ENCODE results near the gene NPLOC4. TPM values are rescaled to one million over a fixed set of nuclear protein-coding genes. Genes with fewer than 3 reads are reported as not detected.

Gene NPLOC4
- total and polyA plus RNA-seq, 4 donors = 30.1 to 98.0 (median 51.3) TPM

DNA sequence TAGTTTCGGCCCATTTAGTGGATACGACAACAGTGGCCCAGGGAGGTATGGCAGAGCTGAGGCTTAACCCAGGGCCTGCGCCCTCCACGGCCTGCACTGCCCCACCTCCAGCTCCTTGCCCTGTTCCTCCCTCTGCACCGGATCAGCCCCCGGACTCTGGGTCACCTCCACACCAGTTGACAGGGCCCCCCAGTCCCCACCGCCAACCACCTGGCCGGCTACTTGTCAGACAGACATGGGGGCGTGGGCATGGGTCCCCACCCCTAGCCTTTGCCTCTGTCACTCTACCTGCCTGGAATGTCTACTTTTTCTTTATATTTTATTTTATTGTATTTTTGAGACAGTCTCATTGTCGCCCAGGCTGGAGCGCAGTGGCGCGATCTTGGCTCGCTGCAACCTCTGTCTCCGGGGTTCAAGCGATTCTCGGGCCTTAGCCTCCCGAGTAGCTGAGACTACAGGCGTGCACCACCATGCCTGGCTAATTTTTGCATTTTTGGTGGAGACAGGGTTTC lies 121.3 kb downstream of the NPLOC4 start:
- H3K4me1 ChIP-seq (ENCODE audit: control insufficient read depth in 5 of 5, insufficient read depth in 5 of 5, low read length in 5 of 5) = peaks cover 0 to 45% (median 22%) of the 10 kb centered on the region in 5 donors
- no peak for DNase-seq
- peak overlapping the region; percentile 99 for H3K27ac ChIP-seq (ENCODE audit: low read depth in 1 of 2, low read length in 1 of 2)

DNA sequence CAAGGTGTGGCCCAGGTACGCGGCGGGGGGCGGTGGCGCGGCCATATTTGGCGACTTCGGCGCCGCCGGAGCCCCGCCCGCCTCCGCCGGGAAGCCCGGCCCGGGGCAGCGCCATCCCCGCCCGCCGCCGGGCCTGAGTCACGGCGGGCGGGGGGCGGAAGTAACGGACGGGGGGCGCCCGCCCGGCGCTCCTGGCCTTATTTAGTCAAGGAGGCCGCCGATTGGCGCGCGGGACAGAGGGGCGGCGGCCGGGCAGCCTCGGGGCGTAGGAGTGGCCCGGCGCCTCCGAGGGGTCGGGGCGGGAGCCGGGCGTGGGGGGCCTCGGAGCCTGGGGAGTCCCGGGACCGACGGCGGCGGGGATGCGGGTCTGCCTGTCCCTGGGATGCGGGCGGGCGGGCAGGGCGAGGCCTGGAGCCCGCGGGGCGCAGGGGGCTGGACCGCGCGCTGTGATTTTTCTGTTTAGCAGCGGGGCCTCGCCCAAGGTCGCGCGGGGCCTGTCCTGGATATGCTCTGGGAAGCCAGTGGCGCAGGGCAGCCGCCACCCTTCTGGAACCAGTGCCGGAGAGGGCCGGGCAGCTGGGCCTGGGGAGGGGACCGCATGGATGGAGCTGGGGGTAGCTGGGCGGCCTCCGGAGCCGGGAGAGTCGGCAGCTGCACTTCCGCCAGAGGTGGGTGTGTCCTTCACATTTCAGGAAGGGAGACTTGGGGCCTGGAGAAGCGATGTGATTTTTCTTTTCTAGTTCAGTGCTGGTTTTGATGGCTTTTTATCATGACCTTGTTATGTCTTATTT lies 122.0 kb downstream of the NPLOC4 start:
- Histone ChIP-seq H3K36me3 (ENCODE audit: control insufficient read depth in 4 of 4, insufficient read depth in 4 of 4, low read length in 4 of 4) (peaks cover 13 to 24% (median 20%) of the 10 kb centered on the region in 4 donors), H3K9ac (ENCODE audit: insufficient read depth in 1 of 2, low read length in 2 of 2) (peak overlapping the region in 1 of 2 donors; percentile 37), H3K27me3 (ENCODE audit: control insufficient read depth in 3 of 3, insufficient read depth in 3 of 3, low read length in 2 of 3) (peaks cover 0 to 3% (median 0%) of the 10 kb centered on the region in 3 donors), H3K9me3 (ENCODE audit: control insufficient read depth in 4 of 4, insufficient read depth in 3 of 4, low read length in 3 of 4) (peaks cover 0 to 5% (median 0%) of the 10 kb centered on the region in 4 donors), H3K4me1 (ENCODE audit: control insufficient read depth in 5 of 5, insufficient read depth in 5 of 5, low read length in 5 of 5) (peaks cover 0 to 44% (median 22%) of the 10 kb centered on the region in 5 donors), H3K27ac (ENCODE audit: low read depth in 1 of 2, low read length in 1 of 2) (peak overlapping the region; percentile 99), H3K4me3 (peak overlapping the region; percentile 73)
- DNase-seq (peak; percentile 79 to 89 (median 79)), ATAC-seq (ENCODE audit: insufficient read depth, low FRiP score) (peak; percentile 47)
- 1% methylated on average over 44 to 82 of the region's 82 CpGs for WGBS, 2 donors
- TF ChIP-seq CTCF (IDR thresholded peaks at IDR 0.05; ENCODE audit: control extremely low read depth, extremely low read depth) = no peak

More for the DNA sequence above, 121.3 kb downstream of the NPLOC4 start:
- Histone ChIP-seq H3K27me3 (ENCODE audit: control insufficient read depth in 3 of 3, insufficient read depth in 3 of 3, low read length in 2 of 3) (peaks cover 0 to 7% (median 4%) of the 10 kb centered on the region in 3 donors), H3K9ac (ENCODE audit: insufficient read depth in 1 of 2, low read length in 2 of 2) (peak overlapping the region in 1 of 2 donors; percentile 37), H3K36me3 (ENCODE audit: control insufficient read depth in 4 of 4, insufficient read depth in 4 of 4, low read length in 4 of 4) (peaks cover 6 to 18% (median 13%) of the 10 kb centered on the region in 4 donors), H3K4me3 (peak overlapping the region; percentile 73), H3K9me3 (ENCODE audit: control insufficient read depth in 4 of 4, insufficient read depth in 3 of 4, low read length in 3 of 4) (peaks cover 0 to 4% (median 0%) of the 10 kb centered on the region in 4 donors)
- TF ChIP-seq CTCF (IDR thresholded peaks at IDR 0.05; ENCODE audit: control extremely low read depth, extremely low read depth) = no peak
- ATAC-seq (ENCODE audit: insufficient read depth, low FRiP score) = no peak
- 54 to 64% methylated on average over 19 of the region's 19 CpGs for WGBS, 2 donors

GRCh38 chr17:81514489-81514738 lies 122.5 kb downstream of the NPLOC4 start:
- Histone ChIP-seq H3K9ac (ENCODE audit: insufficient read depth in 1 of 2, low read length in 2 of 2) (peak overlapping the region; percentile 55 to 86), H3K27me3 (ENCODE audit: control insufficient read depth in 3 of 3, insufficient read depth in 3 of 3, low read length in 2 of 3) (no peaks in the 10 kb centered on the region), H3K27ac (ENCODE audit: low read depth in 1 of 2, low read length in 1 of 2) (peak overlapping the region; percentile 99), H3K9me3 (ENCODE audit: control insufficient read depth in 4 of 4, insufficient read depth in 3 of 4, low read length in 3 of 4) (peaks cover 0 to 5% (median 0%) of the 10 kb centered on the region in 4 donors), H3K36me3 (ENCODE audit: control insufficient read depth in 4 of 4, insufficient read depth in 4 of 4, low read length in 4 of 4) (peaks cover 18 to 29% (median 24%) of the 10 kb centered on the region in 4 donors), H3K4me3 (peak overlapping the region; percentile 73), H3K4me1 (ENCODE audit: control insufficient read depth in 5 of 5, insufficient read depth in 5 of 5, low read length in 5 of 5) (peaks cover 2 to 42% (median 20%) of the 10 kb centered on the region in 5 donors)
- no peak for DNase-seq
- no peak for TF ChIP-seq CTCF (IDR thresholded peaks at IDR 0.05; ENCODE audit: control extremely low read depth, extremely low read depth)
- no peak for ATAC-seq (ENCODE audit: insufficient read depth, low FRiP score)
- 0 to 1% methylated on average over 7 to 34 of the region's 34 CpGs for WGBS, 2 donors

Measured in lung (tissue), 12 donors.